ENCODE data around the gene DOP1A.

DOP1A gene

GRCh38 chr6:83108378-83108777 is 40.9 kb downstream of the DOP1A start:
- no peaks in the 10 kb centered on the region for H3K79me2 ChIP-seq (ENCODE audit: insufficient read depth, low read length)
- H3K27me3 ChIP-seq (ENCODE audit: low read length): no peaks in the 10 kb centered on the region
- no peak overlapping the region for H3K9ac ChIP-seq (ENCODE audit: low read length)
- no peaks in the 10 kb centered on the region for H3K9me3 ChIP-seq (ENCODE audit: insufficient read depth, low read length)
- no peak overlapping the region for H3K4me3 ChIP-seq (ENCODE audit: insufficient read depth, low read length, poor library complexity, severe bottlenecking)
- no peak overlapping the region for H3K4me2 ChIP-seq (ENCODE audit: low read depth, low read length, poor library complexity, severe bottlenecking)
- no peaks in the 10 kb centered on the region for H4K20me1 ChIP-seq (ENCODE audit: low read depth, low read length)
- H2AFZ ChIP-seq (ENCODE audit: low read depth, low read length, severe bottlenecking): no peak overlapping the region
- TF ChIP-seq CTCF (IDR thresholded peaks at IDR 0.05; ENCODE audit: insufficient read depth, low read length, poor library complexity, severe bottlenecking) (no peak), EZH2phosphoT487 (conservative IDR thresholded peaks at IDR 0.05; ENCODE audit: low read length) (no peak)
- peaks cover 42% of the 10 kb centered on the region; the same call in 1 of the 2 replicates for H3K36me3 ChIP-seq (ENCODE audit: low read length)
- no peaks in the 10 kb centered on the region for H3K9me2 ChIP-seq (replicated peaks; ENCODE audit: insufficient read depth, low read length)
- no peak overlapping the region for H3K27ac ChIP-seq (ENCODE audit: low read depth, low read length)
- H3F3A ChIP-seq (ENCODE audit: insufficient read depth): no peaks in the 10 kb centered on the region

- TF ChIP-seq CTCF (IDR thresholded peaks at IDR 0.05; ENCODE audit: insufficient read depth, low read length, poor library complexity, severe bottlenecking): no peak
- TF ChIP-seq EZH2phosphoT487 (conservative IDR thresholded peaks at IDR 0.05; ENCODE audit: low read length): no peak
- Histone ChIP-seq H3K36me3 (ENCODE audit: low read length) (peaks cover 26% of the 10 kb centered on the region; the same call in 1 of the 2 replicates), H2AFZ (ENCODE audit: low read depth, low read length, severe bottlenecking) (no peak overlapping the region), H3K4me2 (ENCODE audit: low read depth, low read length, poor library complexity, severe bottlenecking) (no peak overlapping the region), H3K9me2 (replicated peaks; ENCODE audit: insufficient read depth, low read length) (no peaks in the 10 kb centered on the region), H3F3A (ENCODE audit: insufficient read depth) (no peaks in the 10 kb centered on the region), H3K9ac (ENCODE audit: low read length) (no peak overlapping the region), H3K79me2 (ENCODE audit: insufficient read depth, low read length) (no peaks in the 10 kb centered on the region), H3K27ac (ENCODE audit: low read depth, low read length) (no peak overlapping the region), H3K4me3 (ENCODE audit: insufficient read depth, low read length, poor library complexity, severe bottlenecking) (no peak overlapping the region), H3K9me3 (ENCODE audit: insufficient read depth, low read length) (no peaks in the 10 kb centered on the region), H3K27me3 (ENCODE audit: low read length) (no peaks in the 10 kb centered on the region), H4K20me1 (ENCODE audit: low read depth, low read length) (no peaks in the 10 kb centered on the region)
These were observed 45.8 kb downstream of the DOP1A start for GRCh38 chr6:83113258-83113657.

GRCh38 chr6:83114164-83114563 is 46.7 kb downstream of the DOP1A start:
- H3F3A ChIP-seq (ENCODE audit: insufficient read depth): no peaks in the 10 kb centered on the region
- H2AFZ ChIP-seq (ENCODE audit: low read depth, low read length, severe bottlenecking): no peak overlapping the region
- H3K9ac ChIP-seq (ENCODE audit: low read length): no peak overlapping the region
- H3K27me3 ChIP-seq (ENCODE audit: low read length): no peaks in the 10 kb centered on the region
- H3K4me3 ChIP-seq (ENCODE audit: insufficient read depth, low read length, poor library complexity, severe bottlenecking): no peak overlapping the region
- H3K4me2 ChIP-seq (ENCODE audit: low read depth, low read length, poor library complexity, severe bottlenecking): no peak overlapping the region
- H3K79me2 ChIP-seq (ENCODE audit: insufficient read depth, low read length): no peaks in the 10 kb centered on the region
- no peaks in the 10 kb centered on the region for H4K20me1 ChIP-seq (ENCODE audit: low read depth, low read length)
- peaks cover 28% of the 10 kb centered on the region; the same call in 1 of the 2 replicates for H3K36me3 ChIP-seq (ENCODE audit: low read length)
- TF ChIP-seq EZH2phosphoT487 (conservative IDR thresholded peaks at IDR 0.05; ENCODE audit: low read length) (no peak), CTCF (IDR thresholded peaks at IDR 0.05; ENCODE audit: insufficient read depth, low read length, poor library complexity, severe bottlenecking) (no peak)
- H3K9me2 ChIP-seq (replicated peaks; ENCODE audit: insufficient read depth, low read length): no peaks in the 10 kb centered on the region
- no peak overlapping the region for H3K27ac ChIP-seq (ENCODE audit: low read depth, low read length)
- H3K9me3 ChIP-seq (ENCODE audit: insufficient read depth, low read length): no peaks in the 10 kb centered on the region
